ENCODE measurements around the gene SLC45A1.

GRCh38 chr1:8293118-8293517, 24.8 kb upstream of the SLC45A1 start:
- TF ChIP-seq EZH2 (IDR thresholded peaks at IDR 0.05; ENCODE audit: borderline replicate concordance, insufficient read depth, low read depth, low read length, poor library complexity, severe bottlenecking) (no peak), CTCF (IDR thresholded peaks at IDR 0.05) (no peak)
